ENCODE data around the gene OR2L8.
A peak's percentile ranks its signal among the peaks of the same experiment; 100 is the strongest.

Gene OR2L8, protein sequence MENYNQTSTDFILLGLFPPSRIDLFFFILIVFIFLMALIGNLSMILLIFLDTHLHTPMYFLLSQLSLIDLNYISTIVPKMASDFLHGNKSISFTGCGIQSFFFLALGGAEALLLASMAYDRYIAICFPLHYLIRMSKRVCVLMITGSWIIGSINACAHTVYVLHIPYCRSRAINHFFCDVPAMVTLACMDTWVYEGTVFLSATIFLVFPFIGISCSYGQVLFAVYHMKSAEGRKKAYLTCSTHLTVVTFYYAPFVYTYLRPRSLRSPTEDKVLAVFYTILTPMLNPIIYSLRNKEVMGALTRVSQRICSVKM

DNA sequence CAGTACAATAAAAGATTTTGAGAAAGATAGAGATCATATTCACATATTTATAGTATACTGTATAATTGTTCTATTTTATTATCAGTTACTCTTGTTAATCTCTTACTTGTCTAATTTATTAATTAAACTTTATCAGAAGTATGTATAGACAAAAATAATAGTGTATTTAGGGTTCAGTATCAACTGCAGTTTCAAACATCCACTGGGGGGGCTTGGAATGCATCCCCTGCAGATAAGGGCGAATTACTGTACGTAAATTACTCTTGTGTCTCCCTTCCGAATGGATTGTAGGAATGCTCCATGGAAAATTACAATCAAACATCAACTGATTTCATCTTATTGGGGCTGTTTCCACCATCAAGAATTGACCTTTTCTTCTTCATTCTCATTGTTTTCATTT is at the start of gene OR2L8:
Gene OR2L8, plus strand, starts transcription at position 301 of the 400 bp plus-strand sequence. Its CDS starts 0 bp downstream, at position 301.
- no peak for DNase-seq (ENCODE audit: low spot score)

GRCh38 chr1:247904122-247904521 is 44.5 kb upstream of the OR2L8 start:
- DNase-seq (ENCODE audit: low spot score) = no peak

DNA sequence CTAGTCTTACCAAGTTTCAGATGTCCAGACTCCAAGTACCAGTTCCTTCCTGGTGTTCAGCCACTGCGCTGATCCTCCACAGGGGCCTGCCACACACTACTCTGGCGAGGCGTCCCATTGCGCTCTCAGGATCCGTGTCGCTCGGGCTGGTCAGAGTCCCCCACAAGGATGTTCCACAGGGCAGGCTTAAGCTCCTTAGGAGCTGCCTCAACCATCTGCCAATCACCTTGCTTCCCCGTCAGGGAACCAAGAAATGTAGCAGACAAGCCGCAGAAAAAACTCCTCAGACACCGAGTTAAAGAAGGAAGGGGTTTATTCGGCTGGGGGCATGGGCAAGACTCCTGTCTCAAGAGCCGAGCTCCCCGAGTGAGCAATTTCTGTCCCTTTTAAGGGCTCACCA is 43.5 kb upstream of the OR2L8 start:
- DNase-seq (ENCODE audit: low spot score) = no peak

DNA sequence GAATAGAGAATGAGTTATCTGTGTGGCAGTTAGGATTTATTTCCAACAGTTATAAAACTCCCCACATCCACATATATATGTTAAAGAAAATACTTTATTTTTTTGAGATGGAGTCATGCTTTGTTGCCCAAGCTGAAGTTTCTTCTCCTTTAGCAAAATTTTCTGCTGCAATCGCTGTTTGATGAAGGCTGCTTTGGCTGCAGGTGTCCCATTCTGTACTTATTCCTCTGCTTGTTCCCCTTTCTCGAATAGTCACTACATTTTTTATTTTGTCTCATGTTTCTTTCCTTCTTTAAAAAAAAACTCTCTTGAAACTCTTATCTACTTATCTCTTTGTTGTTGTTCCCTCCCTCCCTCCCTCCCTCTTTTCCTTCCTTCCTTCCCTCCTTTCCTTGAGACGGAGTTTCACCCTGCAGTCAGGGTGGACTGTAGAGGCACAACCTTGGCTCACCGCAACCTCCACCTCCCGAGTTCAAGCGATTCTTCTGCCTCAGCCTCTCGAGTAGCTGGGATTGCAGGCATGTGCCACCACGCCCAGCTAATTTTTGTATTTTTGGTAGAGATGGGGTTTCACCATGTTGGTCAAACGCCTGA is 42.7 kb upstream of the OR2L8 start:
- no peak for DNase-seq (ENCODE audit: low spot score)

- DNase-seq (ENCODE audit: low spot score) = no peak
Observed at GRCh38 chr1:247906504-247907047, 42.1 kb upstream of the OR2L8 start.

GRCh38 chr1:247908766-247909165 is 39.9 kb upstream of the OR2L8 start:
- DNase-seq (ENCODE audit: low spot score) = no peak

GRCh38 chr1:247913786-247914185 is 34.9 kb upstream of the OR2L8 start:
- DNase-seq (ENCODE audit: low spot score) = no peak

DNA sequence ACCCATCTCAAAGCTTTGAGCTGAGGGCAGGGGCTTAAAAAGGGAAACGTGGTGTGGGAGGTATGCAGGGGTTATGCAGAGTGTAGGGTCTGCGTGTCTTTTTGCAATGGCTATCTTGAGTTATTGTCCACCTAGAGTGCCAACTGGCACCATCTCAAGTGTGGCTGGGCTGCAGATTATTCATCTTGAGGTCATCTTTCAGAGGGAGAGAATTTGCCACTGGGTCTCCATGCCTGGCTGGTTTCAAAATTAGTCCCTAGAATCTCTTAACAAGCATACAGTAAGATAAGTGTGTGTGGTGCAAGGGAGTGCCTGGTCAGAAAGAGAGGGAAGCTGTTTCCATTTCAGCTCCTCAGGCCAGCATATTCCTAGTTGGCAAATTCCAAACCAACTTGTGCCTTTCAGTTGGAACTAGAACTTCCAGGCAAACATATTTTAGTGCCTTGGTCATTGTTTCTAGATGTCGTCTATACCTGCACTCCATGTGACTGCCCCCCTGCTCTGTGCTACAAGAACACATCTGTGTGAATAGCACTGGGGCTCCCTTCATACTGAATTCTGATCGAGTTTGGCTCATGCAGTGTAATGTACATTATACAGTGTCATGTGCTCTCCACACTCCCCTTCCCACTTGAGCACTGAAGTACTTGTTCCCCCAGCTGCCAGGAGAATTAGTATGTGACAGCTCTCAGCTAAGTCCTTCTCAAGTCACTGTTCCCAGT is 33.6 kb upstream of the OR2L8 start:
- no peak for DNase-seq (ENCODE audit: low spot score)

DNA sequence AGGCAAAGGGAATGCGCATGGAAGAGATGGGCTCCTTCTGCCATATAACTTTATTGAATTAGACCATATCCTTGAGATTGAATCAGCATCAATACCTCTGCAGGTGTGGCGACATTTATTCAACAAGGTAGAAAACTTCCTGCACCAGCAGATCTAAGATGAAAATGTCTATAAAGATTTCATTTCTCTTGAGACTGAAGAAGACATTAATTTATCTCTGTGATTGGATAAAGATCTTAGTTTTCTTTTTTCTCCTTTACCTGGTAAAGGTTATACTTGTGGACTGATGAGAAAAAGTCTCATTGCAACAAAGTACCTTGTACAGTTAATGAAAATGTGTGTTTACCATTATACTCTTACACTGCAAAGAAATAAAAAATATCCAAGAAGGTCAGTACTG is 28.7 kb upstream of the OR2L8 start, which contains the start of gene OR2T8:
Gene OR2T8, plus strand, starts transcription at position 301 of the 400 bp plus-strand sequence. CDS start 766 bp downstream, outside the sequence.
- DNase-seq (ENCODE audit: low spot score) = no peak

GRCh38 chr1:247923941-247924340 is 24.7 kb upstream of the OR2L8 start:
- DNase-seq (ENCODE audit: low spot score) = no peak

- no peak for DNase-seq (ENCODE audit: low spot score)
Observed at GRCh38 chr1:247924868-247925267, 23.8 kb upstream of the OR2L8 start, which contains the start of gene OR2AJ1. Gene OR2AJ1, plus strand, starts transcription at chr1:247924889. Its CDS starts 8,880 bp downstream, at chr1:247933769.

GRCh38 chr1:247933989-247934388 is 14.7 kb upstream of the OR2L8 start:
- no peak for DNase-seq (ENCODE audit: low spot score)

GRCh38 chr1:247935781-247936180 is 12.9 kb upstream of the OR2L8 start:
- no peak for DNase-seq (ENCODE audit: low spot score)

DNA sequence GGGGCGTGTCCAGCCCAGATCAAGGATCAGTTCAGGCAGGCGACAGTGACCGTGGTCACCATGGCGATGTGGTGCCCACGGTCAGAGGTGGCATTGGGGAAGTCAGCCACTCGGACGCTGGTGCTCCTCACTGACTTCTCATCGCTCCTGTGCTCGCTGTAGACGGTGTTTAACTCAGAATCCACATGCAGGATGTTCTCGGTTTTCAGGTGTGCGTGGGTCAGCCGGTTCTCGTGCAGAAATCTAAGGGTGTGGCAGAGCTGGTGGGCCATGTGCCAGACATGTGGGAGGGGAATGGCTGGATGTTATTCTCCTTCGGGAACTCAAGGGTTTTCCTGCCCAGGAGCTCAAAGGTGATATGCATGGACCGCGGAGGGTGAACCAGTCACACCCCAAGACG is 12.2 kb upstream of the OR2L8 start:
- no peak for DNase-seq (ENCODE audit: low spot score)

- DNase-seq (ENCODE audit: low spot score) = peak; percentile 66
Observed at GRCh38 chr1:247936965-247937734, 11.5 kb upstream of the OR2L8 start.

- no peak for DNase-seq (ENCODE audit: low spot score)
Observed at GRCh38 chr1:247942624-247943023, 6.0 kb upstream of the OR2L8 start.

GRCh38 chr1:247953408-247953807 is 4.8 kb downstream of the OR2L8 start:
- DNase-seq (ENCODE audit: low spot score) = no peak

GRCh38 chr1:247961791-247962190 is 13.1 kb downstream of the OR2L8 start:
- DNase-seq (ENCODE audit: low spot score) = no peak

GRCh38 chr1:247962911-247963588 is 14.4 kb downstream of the OR2L8 start:
- no peak for DNase-seq (ENCODE audit: low spot score)

DNA sequence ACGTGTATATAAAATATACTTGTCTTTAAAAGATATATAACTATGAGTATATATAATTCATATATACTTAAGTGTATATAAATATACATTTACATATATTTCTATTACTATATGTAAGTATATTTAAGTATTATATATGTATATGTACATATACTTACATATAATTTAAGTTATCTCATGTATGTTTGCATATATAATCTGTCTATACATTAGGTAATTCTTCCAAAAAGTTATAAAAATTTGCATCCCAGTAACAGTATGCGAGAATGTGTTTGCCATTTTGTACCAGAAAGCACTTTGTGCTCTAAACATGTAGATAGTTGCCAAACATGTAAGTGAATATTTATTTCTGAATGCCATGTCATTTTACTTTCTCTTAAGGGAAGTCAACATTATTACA is 16.3 kb downstream of the OR2L8 start, which contains the start of gene OR2AK2:
Gene OR2AK2, plus strand, starts transcription at position 301 of the 400 bp plus-strand sequence. CDS start 144 bp downstream, outside the sequence.
- no peak for DNase-seq (ENCODE audit: low spot score)

Measured in HuH-7 (cell line).